ENCODE data around the gene KCP.

GRCh38 chr7:128910569-128910945, at the start of gene KCP:
- TF ChIP-seq CTCF (IDR thresholded peaks at IDR 0.05) (no peak), EP300 (IDR thresholded peaks at IDR 0.05) (no peak)

All from ovary (tissue), 3 donors.